Fibroblast of lung (primary cell): ENCODE results near the gene CDH6. TPM values are rescaled to one million over a fixed set of nuclear protein-coding genes. Genes with fewer than 3 reads are reported as not detected.

Experiments used
- DNase-seq, 2 donors: peaks; one replicate each; pipeline versions ENCODE4 v3.0.0 to v3.0.0-alpha.2; 2010; ENCODE audit warnings: low read depth in 2 of 2
- H2AFZ ChIP-seq: 2 replicates; pipeline ENCODE4 v1.5.1; 2012; ENCODE audit warnings: low read length, control low read depth, inconsistent platforms
- H3K27ac ChIP-seq: 2 replicates; pipeline ENCODE4 v1.5.1; 2011; ENCODE audit warnings: low read length, control low read depth; ENCODE audit not compliant: insufficient read depth
- H3K27me3 ChIP-seq: 2 replicates; pipeline ENCODE4 v1.5.1; 2011; ENCODE audit warnings: mild to moderate bottlenecking, low read length; ENCODE audit not compliant: control insufficient read depth, insufficient read depth
- H3K36me3 ChIP-seq: 2 replicates; pipeline ENCODE4 v1.5.1; 2011; ENCODE audit warnings: low read length; ENCODE audit not compliant: control insufficient read depth, insufficient read depth
- H3K4me1 ChIP-seq: 2 replicates; pipeline ENCODE4 v1.5.1; 2011; ENCODE audit warnings: low read length; ENCODE audit not compliant: control insufficient read depth, insufficient read depth; ENCODE audit errors: extremely low read depth
- H3K4me2 ChIP-seq: 2 replicates; pipeline ENCODE4 v1.5.1; 2011; ENCODE audit warnings: low read length, control low read depth; ENCODE audit not compliant: insufficient read depth; ENCODE audit errors: extremely low read depth
- H3K4me3 ChIP-seq, 4 experiments: fragments of 200-600 bp in 1 of 4; sonication (generic) in 1 of 4; replicated peaks in 1 of 4; 2 replicates each; pipeline ENCODE4 v1.5.1; 2011 to 2016; ENCODE audit warnings: low read length in 4 of 4, low read depth in 3 of 4, mild to moderate bottlenecking in 3 of 4, control low read depth in 2 of 4, inconsistent platforms in 1 of 4, mixed read lengths in 1 of 4; ENCODE audit not compliant: insufficient read depth in 1 of 4; ENCODE audit errors: control extremely low read depth in 1 of 4
- H3K79me2 ChIP-seq: 2 replicates; pipeline ENCODE4 v1.5.1; 2012; ENCODE audit warnings: mild to moderate bottlenecking, low read length, inconsistent platforms; ENCODE audit not compliant: control insufficient read depth, insufficient read depth
- H3K9ac ChIP-seq: 2 replicates; pipeline ENCODE4 v1.5.1; 2011; ENCODE audit warnings: mild to moderate bottlenecking, low read length, control low read depth; ENCODE audit not compliant: insufficient read depth
- H3K9me3 ChIP-seq: 2 replicates; pipeline ENCODE4 v1.5.1; 2012; ENCODE audit warnings: low read depth, low read length; ENCODE audit not compliant: control insufficient read depth, insufficient read depth
- H4K20me1 ChIP-seq: 2 replicates; pipeline ENCODE4 v1.5.1; 2011; ENCODE audit warnings: low read length; ENCODE audit not compliant: control insufficient read depth, insufficient read depth; ENCODE audit errors: extremely low read depth
- CTCF ChIP-seq, 2 donors: IDR thresholded peaks in 1 of 2; conservative IDR thresholded peaks in 1 of 2; 1 replicate in 1 of 2; 2 replicates in 1 of 2; pipeline ENCODE4 v1.5.1; 2011 to 2012; ENCODE audit warnings: low read length in 2 of 2, control low read depth in 1 of 2, inconsistent platforms in 1 of 2, low read depth in 1 of 2, mild to moderate bottlenecking in 1 of 2
- EZH2 ChIP-seq: IDR thresholded peaks from 2 replicates; pipeline ENCODE4 v1.5.1; 2012; ENCODE audit warnings: low read length, control low read depth, mild to moderate bottlenecking; ENCODE audit errors: missing control alignments
- polyA plus RNA-seq, 2 donors: library from polyadenylated mRNA; depleted of rRNA in 1 of 2; stranded (reverse) in 1 of 2; unstranded in 1 of 2; fragments of >200 nt; gene quantifications; 2 replicates each; pipeline ENCODE4 v1.2.1, GENCODE V29; 2011 to 2012; ENCODE audit warnings: missing spikeins in 1 of 2
- total RNA-seq: library from RNA; depleted of rRNA; stranded (reverse); fragments of >200 nt; gene quantifications from 2 replicates; pipeline ENCODE4 v1.2.1, GENCODE V29; 2014

CDH6 gene
- total and polyA plus RNA-seq, 2 donors (not counting 1 experiment from before 2014, with no cell fraction given) = 10.4 to 18.8 TPM

- Histone ChIP-seq H3K9me3 (no peaks in the 10 kb centered on the region), H3K4me2 (no peak overlapping the region), H3K27ac (no peak overlapping the region), H3K9ac (no peak overlapping the region), H3K36me3 (no peaks in the 10 kb centered on the region), H3K79me2 (no peaks in the 10 kb centered on the region), H3K4me1 (no peaks in the 10 kb centered on the region), H4K20me1 (no peaks in the 10 kb centered on the region), H2AFZ (no peak overlapping the region), H3K27me3 (no peaks in the 10 kb centered on the region), H3K4me3 (no peak overlapping the region)
- DNase-seq = no peak
- TF ChIP-seq CTCF (conservative IDR thresholded peaks at IDR 0.05 in 1 of 2, IDR thresholded peaks at IDR 0.05 in 1 of 2; ENCODE audit: low read depth in 1 of 2, low read length in 2 of 2) (no peak), EZH2 (no peak)
Measured at GRCh38 chr5:31255041-31255440, 61.6 kb downstream of the CDH6 start.

GRCh38 chr5:31268256-31268655, 74.8 kb downstream of the CDH6 start:
- Histone ChIP-seq H3K79me2 (no peaks in the 10 kb centered on the region), H3K27me3 (no peaks in the 10 kb centered on the region), H3K36me3 (no peaks in the 10 kb centered on the region), H3K4me1 (peaks cover 1% of the 10 kb centered on the region), H3K4me2 (no peak overlapping the region), H3K9ac (no peak overlapping the region), H4K20me1 (no peaks in the 10 kb centered on the region), H3K4me3 (no peak overlapping the region), H2AFZ (no peak overlapping the region), H3K9me3 (no peaks in the 10 kb centered on the region), H3K27ac (no peak overlapping the region)
- DNase-seq = no peak
- TF ChIP-seq EZH2 (no peak), CTCF (conservative IDR thresholded peaks at IDR 0.05 in 1 of 2, IDR thresholded peaks at IDR 0.05 in 1 of 2; ENCODE audit: low read depth in 1 of 2, low read length in 2 of 2) (no peak)

- TF ChIP-seq CTCF (conservative IDR thresholded peaks at IDR 0.05 in 1 of 2, IDR thresholded peaks at IDR 0.05 in 1 of 2; ENCODE audit: low read depth in 1 of 2, low read length in 2 of 2) (no peak), EZH2 (no peak)
- Histone ChIP-seq H3K27me3 (no peaks in the 10 kb centered on the region), H3K4me3 (no peak overlapping the region), H3K4me2 (no peak overlapping the region), H3K36me3 (no peaks in the 10 kb centered on the region), H3K9ac (no peak overlapping the region), H3K79me2 (no peaks in the 10 kb centered on the region), H3K27ac (no peak overlapping the region), H3K9me3 (no peaks in the 10 kb centered on the region), H4K20me1 (no peaks in the 10 kb centered on the region), H3K4me1 (peaks cover 3% of the 10 kb centered on the region), H2AFZ (no peak overlapping the region)
- DNase-seq = no peak
Measured at GRCh38 chr5:31268686-31269085, 75.2 kb downstream of the CDH6 start.
